Measurements from ENCODE around the gene NCK2.

DNA sequence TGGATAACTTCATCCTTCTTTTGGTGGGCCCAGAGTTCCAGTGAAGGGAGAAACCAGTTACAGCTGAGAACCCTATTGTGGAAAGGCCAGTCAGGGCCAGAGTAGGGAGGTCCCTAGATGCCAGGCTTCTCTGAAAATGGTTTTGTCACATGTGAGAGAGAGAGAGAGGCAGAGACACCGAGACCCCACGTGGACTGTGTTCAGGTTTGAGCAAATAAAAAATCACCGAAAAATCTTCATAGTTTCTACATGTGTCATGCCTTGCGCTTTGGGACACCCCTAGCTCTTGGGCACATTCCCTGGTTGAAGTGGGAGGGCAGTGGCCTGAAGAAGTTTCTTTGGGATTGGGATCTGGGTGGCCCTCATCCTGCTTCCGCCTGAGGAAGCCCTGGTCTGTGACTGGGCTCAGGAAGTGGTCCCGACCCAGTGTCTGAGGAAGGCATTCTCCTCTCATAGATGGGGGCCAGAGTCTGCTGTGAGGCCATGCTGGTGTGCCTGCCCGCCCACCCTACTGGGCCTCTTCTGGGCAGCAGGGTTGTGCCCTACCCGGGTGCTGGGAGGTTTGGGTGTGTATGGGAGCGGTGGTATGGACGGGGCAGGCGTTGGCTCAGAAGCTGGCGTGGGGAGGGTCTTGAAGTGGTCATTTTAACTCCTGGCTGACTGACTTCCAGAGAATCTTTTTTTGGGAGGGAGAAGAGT lies 16.1 kb downstream of the NCK2 start:
- TF ChIP-seq EZH2 (IDR thresholded peaks at IDR 0.05; ENCODE audit: borderline replicate concordance, low read length) (no peak), CTCF (conservative IDR thresholded peaks at IDR 0.05 in 1 of 2, IDR thresholded peaks at IDR 0.05 in 1 of 2; ENCODE audit: extremely low read depth in 1 of 2, insufficient read depth in 1 of 2, low read depth in 1 of 2, low read length in 2 of 2) (no peak)
